Stimulated activated CD4-positive, alpha-beta T cell treated with anti-CD3 and anti-CD28 coated beads, Interleukin-4, amount 100 ng/mL, for 1 hour (primary cell): ENCODE results near the gene ETF1.

ENCODE experiments used
- DNase-seq: peaks from one replicate; pipeline ENCODE4 v3.0.0-alpha.2; 2020

Gene ETF1

DNA sequence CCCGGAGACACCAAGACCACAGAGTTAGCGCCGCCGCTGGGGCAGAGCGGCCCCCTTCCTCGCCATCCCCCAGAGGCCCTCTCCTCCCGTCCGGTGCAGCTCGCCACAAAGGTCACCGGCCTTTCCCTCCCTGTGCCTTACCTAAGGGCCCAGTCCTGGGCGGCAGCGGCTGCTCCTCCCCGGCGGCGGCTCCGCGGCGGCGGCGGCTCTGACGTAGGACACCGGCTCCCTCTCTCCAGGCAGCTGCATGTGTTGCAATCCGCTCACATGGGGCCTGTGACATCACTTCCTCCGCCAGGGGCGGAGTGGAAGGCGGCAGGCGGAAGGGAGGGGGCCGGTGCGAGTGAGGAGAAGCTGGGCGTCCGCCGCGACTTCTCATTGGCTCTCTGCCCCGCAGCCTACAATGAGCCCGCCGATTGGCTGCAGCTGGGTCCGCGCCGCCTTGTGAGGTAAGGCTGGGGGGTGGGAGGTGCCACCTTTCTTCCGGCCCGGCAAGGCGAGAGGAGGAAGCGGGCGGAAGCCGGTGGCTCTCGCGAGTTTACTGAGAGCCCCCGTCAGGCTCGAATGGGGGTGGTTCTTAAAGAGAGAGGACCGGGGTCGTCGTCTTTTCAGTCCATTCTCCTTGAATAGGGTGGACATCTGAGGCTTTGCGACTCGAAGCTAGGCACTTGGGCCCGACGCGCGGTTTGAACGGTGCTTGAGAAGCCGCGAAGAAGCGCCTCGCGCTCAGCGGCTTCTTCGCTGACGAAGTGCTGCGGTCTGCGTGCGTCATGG, at the start of gene ETF1:
Gene ETF1 (minus strand): TSS at position 281 of the 774 bp plus-strand sequence. CDS start 318 bp downstream, outside the sequence.
- peak; percentile 99 for DNase-seq

DNA sequence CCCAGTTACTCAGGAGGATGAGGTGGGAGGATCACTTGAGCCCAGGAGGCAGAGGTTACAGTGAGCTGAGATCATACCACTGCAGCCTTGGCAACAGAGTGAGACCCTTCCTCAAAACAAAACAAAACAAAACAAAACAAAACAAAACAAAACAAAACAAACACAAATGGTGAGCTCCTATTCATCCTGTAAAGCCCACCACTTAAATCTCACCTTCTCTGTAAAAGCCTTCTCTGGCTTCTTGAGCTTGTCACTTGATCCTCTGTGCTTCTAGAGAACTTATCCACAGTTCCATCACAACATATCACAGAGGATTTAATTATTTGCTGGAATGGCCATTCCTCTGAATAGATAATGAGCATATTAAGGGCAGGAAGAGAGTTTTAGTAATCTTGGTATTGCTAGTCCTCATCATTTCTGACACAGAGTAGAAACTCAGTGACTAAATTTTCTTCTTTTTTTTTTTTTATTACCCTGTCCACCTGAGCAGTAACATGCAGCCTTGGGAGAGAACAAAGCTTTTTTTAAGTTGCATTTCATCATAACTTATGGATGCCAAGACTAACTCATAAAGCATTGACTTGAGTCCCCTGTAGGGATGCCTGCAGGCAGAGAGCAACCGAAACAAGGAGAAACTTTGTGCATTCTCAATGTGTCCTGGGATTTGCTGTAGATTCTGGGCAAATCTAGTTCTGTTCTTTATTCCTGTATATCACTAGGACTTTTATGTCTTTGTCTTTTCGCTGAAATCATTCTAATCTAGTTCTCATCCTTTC, 45.2 kb upstream of the ETF1 start:
- no peak for DNase-seq

GRCh38 chr5:138585157-138585556, 42.1 kb upstream of the ETF1 start:
- no peak for DNase-seq

DNA sequence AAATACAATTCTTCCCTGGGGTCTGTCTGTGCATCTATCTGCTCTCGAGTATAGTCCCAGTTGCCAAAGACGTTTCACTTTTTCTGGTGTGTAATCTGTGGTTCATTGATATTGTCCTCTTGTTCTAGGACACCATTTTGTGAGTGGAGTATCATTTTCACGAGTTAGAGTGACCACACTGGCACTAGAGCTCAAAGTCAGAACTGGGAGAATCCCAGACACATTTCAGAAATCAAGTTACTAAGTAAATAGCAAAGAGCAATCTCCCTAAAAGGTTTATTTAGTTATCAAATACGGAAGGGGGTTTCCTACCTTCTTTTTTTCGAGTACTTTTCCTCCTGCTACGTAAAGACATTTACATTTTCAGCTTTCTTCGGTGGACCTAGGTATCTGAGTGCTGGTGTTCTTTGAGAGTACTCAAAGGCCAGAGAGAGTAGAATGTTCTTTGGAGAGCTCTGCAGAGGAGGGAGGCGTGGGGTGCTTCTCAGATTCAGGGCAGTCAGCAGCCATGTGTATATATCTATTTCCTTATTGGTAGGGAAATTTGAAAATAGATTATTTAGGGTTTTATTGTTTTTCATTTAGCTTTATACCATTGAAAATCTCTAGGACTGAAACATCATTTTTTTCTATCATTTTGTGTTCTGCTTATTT, 41.1 kb upstream of the ETF1 start:
- no peak for DNase-seq

DNA sequence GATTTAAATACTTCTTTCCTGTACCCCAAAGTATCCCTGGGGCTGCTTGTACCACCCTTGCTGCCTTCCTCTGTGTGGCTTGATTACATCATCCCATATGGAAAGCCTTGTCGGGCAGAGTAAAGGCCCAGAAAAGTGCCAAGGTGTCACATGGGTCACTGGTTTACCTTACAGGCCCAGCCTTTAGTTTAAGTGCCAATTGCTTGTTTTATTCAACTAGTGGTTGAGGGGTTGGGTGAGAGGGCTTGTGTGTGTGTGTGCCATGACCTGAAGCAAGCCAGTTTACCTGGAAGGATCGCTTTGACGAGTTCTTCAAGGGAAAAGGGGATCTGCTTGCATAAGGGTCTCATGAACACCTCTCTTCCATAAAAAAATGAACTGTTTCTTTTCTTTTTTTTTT, 39.9 kb upstream of the ETF1 start:
- no peak for DNase-seq

GRCh38 chr5:138580777-138581176, 37.7 kb upstream of the ETF1 start:
- DNase-seq: no peak

- DNase-seq: no peak
These were observed 37.0 kb upstream of the ETF1 start for GRCh38 chr5:138580001-138580400.

DNA sequence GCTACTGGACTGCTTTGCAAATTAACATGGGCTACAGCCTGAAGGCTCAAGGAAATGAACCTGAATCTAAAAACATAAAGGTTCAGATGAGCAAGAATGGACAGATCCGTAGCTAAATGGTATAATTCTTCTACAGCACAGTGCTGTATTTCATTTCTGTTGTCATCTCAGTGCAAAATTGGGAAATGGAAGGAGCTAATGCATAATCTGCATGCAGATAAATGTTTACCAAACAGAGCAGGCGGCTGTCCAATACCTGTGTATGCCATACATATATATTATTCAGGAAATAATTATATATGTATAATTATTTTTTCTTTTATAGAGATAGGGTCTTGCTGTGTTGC, 36.5 kb upstream of the ETF1 start:
- DNase-seq: no peak

- no peak for DNase-seq
These were observed 34.4 kb upstream of the ETF1 start for GRCh38 chr5:138577452-138577851.

- DNase-seq: peak; percentile 94
These were observed 32.4 kb upstream of the ETF1 start, which contains the start of gene HSPA9 for GRCh38 chr5:138575194-138576015. HSPA9 (minus strand) TSS chr5:138575401; CDS start chr5:138575318, 83 bp downstream.

GRCh38 chr5:138574744-138575193, 31.7 kb upstream of the ETF1 start:
- DNase-seq: no peak

DNA sequence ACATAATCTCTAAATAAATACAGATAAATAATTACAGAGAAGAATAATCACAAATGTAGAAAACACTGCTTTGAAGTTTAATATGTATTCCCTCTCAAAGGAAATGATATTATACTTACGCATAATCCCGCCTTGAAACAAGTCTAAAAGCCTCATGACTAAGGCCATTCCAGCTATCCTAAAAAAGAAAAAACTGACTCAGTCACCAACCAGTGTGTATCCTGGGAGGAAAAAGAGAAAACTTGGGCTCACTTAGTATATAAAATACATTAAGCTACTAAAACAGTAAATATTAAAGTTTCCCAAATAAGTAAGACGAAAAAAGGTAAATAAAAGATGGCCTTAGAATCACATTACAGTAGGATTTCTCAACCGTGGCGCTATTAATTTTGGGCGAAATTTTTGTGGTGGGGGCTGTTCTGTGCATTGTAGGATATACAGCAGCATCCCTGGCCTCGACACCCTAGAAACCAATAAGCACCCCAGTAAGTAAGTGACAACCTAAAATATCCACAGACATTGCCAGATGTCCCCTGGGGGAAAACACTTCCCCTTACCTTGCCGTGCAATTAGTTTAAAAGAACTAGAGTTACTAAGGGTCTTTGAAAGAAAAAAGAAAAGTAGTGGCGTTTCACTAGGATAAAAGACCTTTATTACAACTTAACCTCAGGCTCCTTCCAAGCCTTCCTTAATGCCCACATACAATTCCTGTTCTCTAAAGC, 31.1 kb upstream of the ETF1 start:
- no peak for DNase-seq

- no peak for DNase-seq
These were observed 30.2 kb upstream of the ETF1 start for GRCh38 chr5:138573223-138573622.

DNA sequence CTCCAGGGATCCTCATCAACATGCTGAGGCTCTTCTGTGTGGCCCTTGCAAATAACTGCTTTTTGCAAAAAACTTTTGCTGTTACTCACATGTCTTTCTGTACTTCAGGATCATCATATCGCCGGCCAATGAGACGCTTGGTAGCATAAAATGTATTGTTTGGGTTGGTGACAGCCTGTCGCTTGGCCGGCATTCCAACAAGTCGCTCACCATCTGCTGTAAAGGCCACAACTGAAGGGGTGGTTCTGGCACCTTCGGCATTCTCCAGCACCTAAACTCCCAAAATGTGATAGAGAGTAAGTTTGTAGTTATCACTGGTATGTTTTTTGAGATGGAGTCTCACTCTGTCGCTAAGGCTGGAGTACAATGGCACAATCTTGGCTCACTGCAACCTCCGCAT, 27.8 kb upstream of the ETF1 start:
- no peak for DNase-seq

GRCh38 chr5:138569782-138570181, 26.7 kb upstream of the ETF1 start:
- DNase-seq: no peak

- DNase-seq: no peak
These were observed 25.2 kb upstream of the ETF1 start for GRCh38 chr5:138568061-138568824.

- DNase-seq: no peak
These were observed 23.8 kb upstream of the ETF1 start for GRCh38 chr5:138566792-138567191.

GRCh38 chr5:138565100-138565821, 22.2 kb upstream of the ETF1 start:
- no peak for DNase-seq

GRCh38 chr5:138564242-138564641, 21.2 kb upstream of the ETF1 start:
- DNase-seq: no peak

DNA sequence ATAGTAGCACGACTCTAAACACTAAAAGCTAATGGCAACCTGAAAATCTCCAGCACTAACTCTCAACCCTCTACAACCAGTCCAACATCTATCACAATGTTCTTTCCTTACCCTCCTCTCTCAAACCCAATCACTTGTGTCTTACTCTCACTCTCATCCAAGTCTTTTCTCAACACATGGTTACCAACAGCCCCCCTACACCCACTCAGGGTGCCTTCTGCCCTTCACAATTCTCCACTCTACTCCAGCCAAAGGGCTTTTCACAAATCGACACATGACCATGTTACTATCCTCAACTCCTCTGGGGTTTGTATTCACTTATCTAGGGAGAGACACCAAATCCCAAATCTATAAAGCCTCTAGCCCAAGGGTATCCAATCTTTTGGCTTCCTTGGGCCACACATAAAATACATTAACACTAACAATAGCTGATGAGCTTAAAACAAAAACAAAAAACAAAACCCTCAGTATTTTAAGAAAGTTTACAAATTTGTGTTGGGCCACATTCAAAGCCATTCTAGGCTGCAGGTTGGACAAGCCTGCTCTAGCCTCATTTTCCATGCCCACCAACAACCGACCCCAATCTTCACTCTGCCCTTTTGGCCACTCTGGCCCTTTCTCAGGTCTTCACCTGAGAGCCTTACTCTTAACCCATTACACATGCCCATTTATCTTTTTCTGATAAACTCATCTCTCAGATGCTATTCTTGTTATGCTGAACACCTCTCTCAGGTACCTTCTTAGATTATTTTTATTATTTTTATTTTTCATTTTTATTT, 20.5 kb upstream of the ETF1 start:
- no peak for DNase-seq
